ENCODE measurements around the gene CDC34. TPM values are rescaled to one million over a fixed set of nuclear protein-coding genes. Genes with fewer than 3 reads are reported as not detected.

Gene CDC34
- total and polyA plus RNA-seq, 7 donors, result 72.6 to 160 (median 107) TPM

DNA sequence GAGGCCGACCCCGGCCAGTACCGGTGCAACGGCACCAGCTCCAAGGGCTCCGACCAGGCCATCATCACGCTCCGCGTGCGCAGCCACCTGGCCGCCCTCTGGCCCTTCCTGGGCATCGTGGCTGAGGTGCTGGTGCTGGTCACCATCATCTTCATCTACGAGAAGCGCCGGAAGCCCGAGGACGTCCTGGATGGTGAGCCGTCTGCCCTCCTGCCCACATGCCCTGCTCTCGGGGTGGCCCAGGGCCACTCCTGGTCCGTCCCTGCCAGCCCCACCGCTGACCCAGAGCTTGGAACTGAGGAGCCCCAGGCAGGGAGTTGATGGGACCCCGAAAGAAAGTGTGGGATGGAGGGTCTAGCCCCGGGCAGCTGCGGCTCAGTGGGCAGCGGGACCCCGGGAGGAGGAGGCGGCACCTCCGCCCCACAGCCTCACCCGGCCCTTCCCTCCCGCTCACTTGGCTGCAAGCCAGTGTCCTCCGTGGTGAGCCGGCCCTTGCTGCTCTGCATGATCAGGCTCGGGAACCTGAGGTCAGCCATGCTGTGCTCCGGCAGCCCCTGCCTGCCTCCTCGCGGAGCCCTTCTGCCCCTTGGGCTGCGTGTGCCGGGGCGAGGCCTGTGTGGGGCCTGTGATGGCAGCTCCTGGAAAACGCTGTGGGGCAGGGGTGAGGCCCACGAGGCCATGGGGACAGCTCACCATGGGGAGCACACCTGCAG lies 50.0 kb downstream of the CDC34 start:
- no peak for ATAC-seq
- H3K27me3 ChIP-seq (ENCODE audit: insufficient read depth in 3 of 3, low read length in 2 of 3), result no peaks in the 10 kb centered on the region
- no peak overlapping the region for H3K27ac ChIP-seq
- peaks cover 34% of the 10 kb centered on the region for H3K4me1 ChIP-seq
- DNase-seq, result no peak
- no peaks in the 10 kb centered on the region for H3K9me3 ChIP-seq
- no peak overlapping the region for H3K4me3 ChIP-seq
- intact Hi-C loops (cut with DNase I), result loop anchor here in 1 of 2 donors (10.0 kb wide), 1 partner anchor 153 kb away; no protein-coding TSS in a partner anchor
- WGBS, 3 donors, result 81 to 85% (median 84%) methylated on average over 35 to 40 of the region's 40 CpGs
- TF ChIP-seq, protein P1, sequence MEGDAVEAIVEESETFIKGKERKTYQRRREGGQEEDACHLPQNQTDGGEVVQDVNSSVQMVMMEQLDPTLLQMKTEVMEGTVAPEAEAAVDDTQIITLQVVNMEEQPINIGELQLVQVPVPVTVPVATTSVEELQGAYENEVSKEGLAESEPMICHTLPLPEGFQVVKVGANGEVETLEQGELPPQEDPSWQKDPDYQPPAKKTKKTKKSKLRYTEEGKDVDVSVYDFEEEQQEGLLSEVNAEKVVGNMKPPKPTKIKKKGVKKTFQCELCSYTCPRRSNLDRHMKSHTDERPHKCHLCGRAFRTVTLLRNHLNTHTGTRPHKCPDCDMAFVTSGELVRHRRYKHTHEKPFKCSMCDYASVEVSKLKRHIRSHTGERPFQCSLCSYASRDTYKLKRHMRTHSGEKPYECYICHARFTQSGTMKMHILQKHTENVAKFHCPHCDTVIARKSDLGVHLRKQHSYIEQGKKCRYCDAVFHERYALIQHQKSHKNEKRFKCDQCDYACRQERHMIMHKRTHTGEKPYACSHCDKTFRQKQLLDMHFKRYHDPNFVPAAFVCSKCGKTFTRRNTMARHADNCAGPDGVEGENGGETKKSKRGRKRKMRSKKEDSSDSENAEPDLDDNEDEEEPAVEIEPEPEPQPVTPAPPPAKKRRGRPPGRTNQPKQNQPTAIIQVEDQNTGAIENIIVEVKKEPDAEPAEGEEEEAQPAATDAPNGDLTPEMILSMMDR (IDR thresholded peaks at IDR 0.05), result no peak
- peaks cover 4 to 54% of the 10 kb centered on the region in 2 donors for H3K36me3 ChIP-seq (ENCODE audit: insufficient read depth in 1 of 2, low read depth in 1 of 2)

DNA sequence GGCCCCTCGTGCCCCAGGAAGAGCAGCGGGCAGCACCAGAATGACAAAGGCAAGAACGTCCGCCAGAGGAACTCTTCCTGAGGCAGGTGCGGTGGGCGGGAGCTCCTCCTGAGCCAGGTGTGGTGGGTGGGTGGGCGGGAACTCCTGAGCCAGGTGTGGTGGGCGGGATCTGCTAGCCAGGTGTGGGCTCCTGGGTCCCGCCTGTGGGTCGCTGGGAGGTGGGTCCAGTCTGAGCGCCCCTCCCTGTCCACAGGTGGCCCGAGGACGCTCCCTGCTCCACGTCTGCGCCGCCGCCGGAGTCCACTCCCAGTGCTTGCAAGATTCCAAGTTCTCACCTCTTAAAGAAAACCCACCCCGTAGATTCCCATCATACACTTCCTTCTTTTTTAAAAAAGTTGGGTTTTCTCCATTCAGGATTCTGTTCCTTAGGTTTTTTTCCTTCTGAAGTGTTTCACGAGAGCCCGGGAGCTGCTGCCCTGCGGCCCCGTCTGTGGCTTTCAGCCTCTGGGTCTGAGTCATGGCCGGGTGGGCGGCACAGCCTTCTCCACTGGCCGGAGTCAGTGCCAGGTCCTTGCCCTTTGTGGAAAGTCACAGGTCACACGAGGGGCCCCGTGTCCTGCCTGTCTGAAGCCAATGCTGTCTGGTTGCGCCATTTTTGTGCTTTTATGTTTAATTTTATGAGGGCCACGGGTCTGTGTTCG lies 51.1 kb downstream of the CDC34 start:
- H3K9me3 ChIP-seq, result no peaks in the 10 kb centered on the region
- ATAC-seq (no peak), DNase-seq (peak in 1 of 2 donors; percentile 52)
- intact Hi-C loops (cut with DNase I), result loop anchor here in 1 of 2 donors (10.0 kb wide), 1 partner anchor 152 kb away; no protein-coding TSS in a partner anchor
- no peak overlapping the region for H3K27ac ChIP-seq
- H3K27me3 ChIP-seq (ENCODE audit: insufficient read depth in 3 of 3, low read length in 2 of 3), result no peaks in the 10 kb centered on the region
- 81 to 85% (median 82%) methylated on average over 24 to 31 of the region's 31 CpGs for WGBS, 3 donors
- TF ChIP-seq, protein P1 (IDR thresholded peaks at IDR 0.05), result no peak
- H3K4me1 ChIP-seq, result peaks cover 23% of the 10 kb centered on the region
- H3K4me3 ChIP-seq, result no peak overlapping the region
- peaks cover 4 to 52% of the 10 kb centered on the region in 2 donors for H3K36me3 ChIP-seq (ENCODE audit: insufficient read depth in 1 of 2, low read depth in 1 of 2)

DNA sequence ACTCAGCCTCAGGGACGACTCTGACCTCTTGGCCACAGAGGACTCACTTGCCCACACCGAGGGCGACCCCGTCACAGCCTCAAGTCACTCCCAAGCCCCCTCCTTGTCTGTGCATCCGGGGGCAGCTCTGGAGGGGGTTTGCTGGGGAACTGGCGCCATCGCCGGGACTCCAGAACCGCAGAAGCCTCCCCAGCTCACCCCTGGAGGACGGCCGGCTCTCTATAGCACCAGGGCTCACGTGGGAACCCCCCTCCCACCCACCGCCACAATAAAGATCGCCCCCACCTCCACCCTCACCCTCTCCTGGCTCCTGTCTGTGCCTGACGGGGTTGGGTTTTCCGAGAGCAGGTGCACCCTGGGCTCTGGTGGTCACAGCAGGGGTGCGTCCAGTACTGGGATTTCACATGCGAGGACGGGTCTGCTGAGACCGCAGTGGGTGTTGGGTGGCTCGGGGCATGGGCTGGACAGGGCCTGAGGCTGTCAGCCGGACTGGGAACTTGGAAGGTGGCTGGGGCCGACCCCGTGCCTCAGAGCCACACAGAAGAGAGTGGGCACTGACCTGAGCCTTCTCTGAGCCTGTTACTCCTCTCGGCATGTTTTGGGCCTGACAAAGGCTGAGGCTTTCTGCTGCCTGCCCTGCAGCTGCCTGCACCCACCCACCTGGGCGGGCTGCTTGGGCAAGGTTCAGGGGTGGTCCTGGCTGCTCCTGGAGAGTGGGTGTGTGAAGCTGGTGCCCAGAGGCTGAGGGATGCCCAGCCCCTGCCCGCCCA lies 51.8 kb downstream of the CDC34 start:
- DNase-seq (no peak), ATAC-seq (peak in 3 of 4 donors; percentile 3 to 15 (median 5))
- peaks cover 0 to 6% (median 2%) of the 10 kb centered on the region in 3 donors for H3K27me3 ChIP-seq (ENCODE audit: insufficient read depth in 3 of 3, low read length in 2 of 3)
- 75 to 90% (median 76%) methylated on average over 24 to 27 of the region's 27 CpGs for WGBS, 3 donors
- H3K36me3 ChIP-seq (ENCODE audit: insufficient read depth in 1 of 2, low read depth in 1 of 2), result peaks cover 4 to 44% of the 10 kb centered on the region in 2 donors
- H3K4me1 ChIP-seq, result peaks cover 17% of the 10 kb centered on the region
- H3K9me3 ChIP-seq, result no peaks in the 10 kb centered on the region
- H3K4me3 ChIP-seq, result no peak overlapping the region
- TF ChIP-seq, protein P1 (IDR thresholded peaks at IDR 0.05), result no peak
- H3K27ac ChIP-seq, result no peak overlapping the region
- intact Hi-C loops (cut with DNase I), result loop anchor here in 1 of 2 donors (10.0 kb wide), 1 partner anchor 151 kb away; no protein-coding TSS in a partner anchor

DNA sequence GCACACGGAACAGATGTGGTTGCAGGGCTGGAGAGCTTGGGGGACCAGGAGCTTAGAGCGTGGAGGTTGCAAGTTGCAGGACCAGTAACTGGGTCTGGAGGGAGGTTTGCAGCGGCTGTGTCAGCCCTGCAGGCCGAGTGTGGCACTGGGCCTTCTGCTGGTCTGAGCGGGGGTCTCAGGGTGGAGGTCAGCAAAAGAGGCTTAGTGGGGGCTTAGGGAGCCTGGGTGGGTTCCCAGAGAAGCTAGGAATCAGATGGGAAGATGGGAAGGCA lies 52.3 kb downstream of the CDC34 start:
- peak in 1 of 4 donors; percentile 1 for ATAC-seq
- WGBS, 3 donors, result 43 to 68% (median 49%) methylated on average over 5 of the region's 5 CpGs
- no peak for DNase-seq
- H3K4me1 ChIP-seq, result peaks cover 12% of the 10 kb centered on the region
- no peak overlapping the region for H3K27ac ChIP-seq
- H3K9me3 ChIP-seq, result no peaks in the 10 kb centered on the region
- peaks cover 0 to 12% (median 5%) of the 10 kb centered on the region in 3 donors for H3K27me3 ChIP-seq (ENCODE audit: insufficient read depth in 3 of 3, low read length in 2 of 3)
- intact Hi-C loops (cut with DNase I), result loop anchor here in 1 of 2 donors (10.0 kb wide), 1 partner anchor 151 kb away; no protein-coding TSS in a partner anchor
- TF ChIP-seq, protein P1 (IDR thresholded peaks at IDR 0.05), result no peak
- H3K4me3 ChIP-seq, result no peak overlapping the region
- H3K36me3 ChIP-seq (ENCODE audit: insufficient read depth in 1 of 2, low read depth in 1 of 2), result peaks cover 4 to 43% of the 10 kb centered on the region in 2 donors

Data from psoas muscle (tissue), 8 donors.